GM10847 (cell line): ENCODE measurements around the gene MALL.

Experiments used
- POLR2A ChIP-seq: IDR thresholded peaks from 2 replicates; pipeline ENCODE4 v1.6.1; 2011; ENCODE audit not compliant: insufficient read length; ENCODE audit errors: extremely low read depth

MALL gene

GRCh38 chr2:110101901-110102803, 13.5 kb downstream of the MALL start:
- TF ChIP-seq POLR2A = no peak

GRCh38 chr2:110101280-110101844, 14.3 kb downstream of the MALL start:
- no peak for TF ChIP-seq POLR2A

- no peak for TF ChIP-seq POLR2A
Measured at GRCh38 chr2:110100480-110100879, 15.1 kb downstream of the MALL start.

GRCh38 chr2:110099471-110100225, 16.0 kb downstream of the MALL start:
- no peak for TF ChIP-seq POLR2A

GRCh38 chr2:110099038-110099425, 16.6 kb downstream of the MALL start:
- no peak for TF ChIP-seq POLR2A

- no peak for TF ChIP-seq POLR2A
Measured at GRCh38 chr2:110097506-110098220, 18.0 kb downstream of the MALL start.

GRCh38 chr2:110095994-110096633, 19.5 kb downstream of the MALL start:
- TF ChIP-seq POLR2A = no peak
